GM18517 (cell line): ENCODE data around the gene LY6G5B.
A peak's percentile ranks its signal among the peaks of the same experiment; 100 is the strongest.

ENCODE experiments used
- ATAC-seq: cut with Tn5 transposase; IDR thresholded peaks from one replicate; pipeline ENCODE4 v1.9.1; 2021; ENCODE audit warnings: mild to moderate bottlenecking, moderate library complexity; ENCODE audit not compliant: unreplicated experiment

The LY6G5B gene

GRCh38 chr6:31669676-31670075 lies at the start of gene LY6G5B:
Gene LY6G5B (plus strand): TSS chr6:31669976. CDS start chr6:31670951, 975 bp downstream.
- ATAC-seq, result no peak

- ATAC-seq, result peak; percentile 26
These were observed 49.0 kb upstream of the LY6G5B start, which contains the start of gene PRRC2A for GRCh38 chr6:31620586-31621319. Gene PRRC2A (plus strand): TSS chr6:31620715. CDS start chr6:31622790, 2,075 bp downstream.

- ATAC-seq, result no peak
These were observed 48.3 kb upstream of the LY6G5B start for GRCh38 chr6:31621320-31621939.

GRCh38 chr6:31621991-31622390 lies 47.8 kb upstream of the LY6G5B start:
- no peak for ATAC-seq

- ATAC-seq, result no peak
These were observed 47.1 kb upstream of the LY6G5B start for GRCh38 chr6:31622684-31623091.

GRCh38 chr6:31624070-31624469 lies 45.7 kb upstream of the LY6G5B start:
- no peak for ATAC-seq

- ATAC-seq, result no peak
These were observed 42.8 kb upstream of the LY6G5B start for GRCh38 chr6:31626952-31627351.

- no peak for ATAC-seq
These were observed 42.0 kb upstream of the LY6G5B start for GRCh38 chr6:31627690-31628287.

- ATAC-seq, result no peak
These were observed 40.8 kb upstream of the LY6G5B start for GRCh38 chr6:31629014-31629413.

- ATAC-seq, result no peak
These were observed 39.4 kb upstream of the LY6G5B start for GRCh38 chr6:31630177-31630934.

- no peak for ATAC-seq
These were observed 38.6 kb upstream of the LY6G5B start for GRCh38 chr6:31631209-31631608.

GRCh38 chr6:31631681-31632278 lies 38.0 kb upstream of the LY6G5B start:
- ATAC-seq, result no peak

- no peak for ATAC-seq
These were observed 37.4 kb upstream of the LY6G5B start for GRCh38 chr6:31632279-31632946.

GRCh38 chr6:31633447-31633846 lies 36.3 kb upstream of the LY6G5B start:
- ATAC-seq, result no peak

GRCh38 chr6:31634131-31634530 lies 35.6 kb upstream of the LY6G5B start:
- ATAC-seq, result no peak

GRCh38 chr6:31634969-31635575 lies 34.7 kb upstream of the LY6G5B start:
- no peak for ATAC-seq

GRCh38 chr6:31636698-31637596 lies 32.8 kb upstream of the LY6G5B start:
- no peak for ATAC-seq

GRCh38 chr6:31639043-31639442 lies 30.7 kb upstream of the LY6G5B start:
- no peak for ATAC-seq

- no peak for ATAC-seq
These were observed 30.3 kb upstream of the LY6G5B start for GRCh38 chr6:31639449-31639861.
